HepG2 (cell line): ENCODE data around the gene CSK. TPM values are rescaled to one million over a fixed set of nuclear protein-coding genes. Genes with fewer than 3 reads are reported as not detected.

ENCODE experiments used
- CBFB ChIP-seq: sonication (generic); formaldehyde crosslinking; IDR thresholded peaks from 2 replicates; pipeline ENCODE4 v1.4.0; 2020; ENCODE audit warnings: missing genetic modification reagents
- HES4 ChIP-seq: sonication (generic); formaldehyde crosslinking; IDR thresholded peaks from 2 replicates; pipeline ENCODE4 v1.9.0; 2021; ENCODE audit warnings: mild to moderate bottlenecking, missing genetic modification reagents, borderline replicate concordance
- KAT7 ChIP-seq: IDR thresholded peaks from 2 replicates; pipeline ENCODE4 v1.6.1; 2018; ENCODE audit warnings: borderline replicate concordance, missing compliant biosample characterization
- MEIS2 ChIP-seq: sonication (generic); formaldehyde crosslinking; IDR thresholded peaks from 2 replicates; pipeline ENCODE4 v1.9.0; 2021; ENCODE audit warnings: mild to moderate bottlenecking, missing genetic modification reagents
- NR2F6 ChIP-seq, 2 experiments: IDR thresholded peaks; 2 replicates each; pipeline ENCODE4 v1.6.1; 2016; ENCODE audit warnings: antibody characterized with exemption in 1 of 2, mild to moderate bottlenecking in 1 of 2
- PATZ1 ChIP-seq: sonication (generic); formaldehyde crosslinking; IDR thresholded peaks from 2 replicates; pipeline ENCODE4 v1.4.0; 2020; ENCODE audit warnings: missing genetic modification reagents
- POLR2G ChIP-seq: fragments of 200-400 bp; formaldehyde crosslinking; IDR thresholded peaks from 2 replicates; pipeline ENCODE4 v1.6.1; 2018; ENCODE audit warnings: mild to moderate bottlenecking, low read depth, low read length, moderate library complexity
- SIN3A ChIP-seq: IDR thresholded peaks from 2 replicates; pipeline ENCODE4 v1.6.1; 2011; ENCODE audit warnings: low read depth, mild to moderate bottlenecking, control low read depth, low read length, borderline replicate concordance
- SKI ChIP-seq: fragments of 450-650 bp; IDR thresholded peaks from one replicate; pipeline ENCODE4 v1.6.1; 2018; ENCODE audit warnings: mild to moderate bottlenecking; ENCODE audit not compliant: partially characterized antibody
- SNAI1 ChIP-seq: sonication (generic); formaldehyde crosslinking; IDR thresholded peaks from 2 replicates; pipeline ENCODE4 v1.5.0; 2020; ENCODE audit warnings: mild to moderate bottlenecking, missing genetic modification reagents, borderline replicate concordance
- SP1 ChIP-seq, 2 experiments: fragments of 450-650 bp in 1 of 2; sonication (generic) in 1 of 2; formaldehyde crosslinking in 1 of 2; IDR thresholded peaks; 2 replicates each; pipeline versions ENCODE4 v1.4.0 to v1.6.1; 2016 to 2020; ENCODE audit warnings: missing genetic modification reagents in 1 of 2
- ZBTB25 ChIP-seq: IDR thresholded peaks from 2 replicates; pipeline ENCODE4 v1.6.1; 2018; ENCODE audit warnings: missing genetic modification reagents
- ZBTB38 ChIP-seq: sonication (generic); formaldehyde crosslinking; IDR thresholded peaks from 2 replicates; pipeline ENCODE4 v1.5.1; 2020; ENCODE audit warnings: mild to moderate bottlenecking, missing genetic modification reagents
- ZNF337 ChIP-seq: sonication (generic); formaldehyde crosslinking; IDR thresholded peaks from 2 replicates; pipeline ENCODE4 v1.5.1; 2020; ENCODE audit warnings: missing genetic modification reagents, low read depth, mild to moderate bottlenecking, borderline replicate concordance
- ZNF747 ChIP-seq: sonication (generic); formaldehyde crosslinking; IDR thresholded peaks from 2 replicates; pipeline ENCODE4 v1.8.1; 2023; ENCODE audit warnings: missing genetic modification reagents, mild to moderate bottlenecking, borderline replicate concordance
- polyA plus RNA-seq, 8 experiments: library from polyadenylated mRNA; depleted of rRNA in 3 of 8; stranded (reverse) in 7 of 8; unstranded in 1 of 8; fragments of >200 nt; fragmentation: Illumina TruSeq in 4 of 8; extraction: Trizol in 4 of 8; gene quantifications; 2 replicates each; pipeline versions ENCODE4 v1.2.1 to v1.2.3, GENCODE V29; 2011 to 2016; ENCODE audit warnings: low read depth in 4 of 8, missing spikeins in 1 of 8, mixed read lengths in 1 of 8; ENCODE audit not compliant: insufficient read depth in 1 of 8
- total RNA-seq, 5 experiments: library from RNA; depleted of rRNA; stranded (reverse); fragments of >200 nt; fragmentation: Illumina TruSeq; extraction: Trizol; gene quantifications; 2 replicates each; pipeline ENCODE4 v1.2.3, GENCODE V29; 2016; ENCODE audit warnings: low read depth in 1 of 5
- TF ChIP-seq, protein P1 (sequence below): sonication (generic); formaldehyde crosslinking; IDR thresholded peaks from 2 replicates; pipeline ENCODE4 v1.4.0; 2020; ENCODE audit warnings: mild to moderate bottlenecking, missing genetic modification reagents, borderline replicate concordance
- TF ChIP-seq, protein P2 (sequence below): sonication (generic); formaldehyde crosslinking; IDR thresholded peaks from 2 replicates; pipeline ENCODE4 v1.8.0; 2022; ENCODE audit warnings: missing genetic modification reagents, mild to moderate bottlenecking, borderline replicate concordance

The CSK gene
- total and polyA plus RNA-seq, 2 of the 13 experiments (the other 11 are each of a cell fraction or from before 2014, with no cell fraction given): 12.5 to 21.3 TPM

DNA sequence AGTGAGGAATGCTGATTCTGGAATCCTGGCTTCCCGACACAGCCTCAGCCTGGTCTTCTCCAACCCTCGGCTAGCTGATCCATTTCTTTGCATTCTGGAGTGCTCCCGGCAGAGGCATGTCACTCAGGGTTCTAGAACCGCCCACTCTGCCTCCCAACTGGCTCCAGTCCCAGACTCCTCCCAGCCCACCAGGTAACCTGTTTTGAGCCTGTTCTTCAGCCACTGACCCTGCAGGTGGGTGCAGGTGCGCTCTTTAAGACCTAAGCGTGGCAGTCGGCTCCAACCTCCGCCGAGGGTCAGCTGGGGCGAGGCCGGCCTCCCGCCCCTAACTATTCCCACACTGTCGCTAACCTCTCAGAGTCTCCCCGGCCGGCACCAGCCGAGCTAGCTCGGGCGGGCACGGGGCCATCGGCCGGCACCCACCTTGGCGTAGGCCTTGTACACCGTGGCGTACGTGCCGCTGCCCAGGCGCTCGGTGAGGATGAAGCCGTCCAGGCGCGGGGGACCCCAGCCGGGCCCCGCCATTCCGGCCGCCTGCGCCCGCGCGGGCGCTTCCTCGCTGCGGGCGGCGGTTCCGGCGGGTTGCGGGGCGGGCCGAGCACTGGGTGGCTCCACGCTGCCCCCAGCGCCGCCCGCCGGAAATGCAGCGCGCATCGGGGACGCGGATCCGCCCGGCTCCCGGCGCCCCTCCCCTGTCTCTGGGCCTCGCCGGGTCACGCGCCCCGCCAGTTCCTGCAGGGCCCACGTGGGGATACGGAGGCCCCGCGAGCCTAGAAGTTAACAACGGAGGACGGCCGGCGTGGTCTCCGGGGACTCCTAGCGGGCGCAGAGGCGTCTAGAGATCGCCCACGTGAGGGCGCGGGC lies 60.9 kb downstream of the CSK start, which contains the start of gene ULK3 (continued):
- TF ChIP-seq ZBTB25 (CRISPR knock-in tag) (peak; percentile 19; the same call in 1 of the 2 replicates), CBFB (CRISPR knock-in tag) (peak; percentile 21; the same call in 1 of the 2 replicates), POLR2G (peak; percentile 79; the same call in 1 of the 2 replicates), SKI (peak; percentile 52), MEIS2 (CRISPR knock-in tag) (peak; percentile 35; the same call in 1 of the 2 replicates), KAT7 (CRISPR knock-in tag) (no peak), ZBTB38 (CRISPR knock-in tag) (peak; percentile 56), SNAI1 (CRISPR knock-in tag) (0 out of 2 replicates have a peak, but pooled peaks have one; percentile 59), ZNF337 (CRISPR knock-in tag) (no peak), SP1 (IDR thresholded peaks at IDR 0.05) (no peak), SP1 (CRISPR knock-in tag; IDR thresholded peaks at IDR 0.05) (peak; percentile 40; the same call in 1 of the 2 replicates), NR2F6 (IDR thresholded peaks at IDR 0.05) (no peak), NR2F6 (CRISPR knock-in tag; IDR thresholded peaks at IDR 0.05) (0 out of 2 replicates have a peak, but pooled peaks have one; percentile 24), ZNF747 (0 out of 2 replicates have a peak, but pooled peaks have one; percentile 39), SIN3A (peak; percentile 68; the same call in 1 of the 2 replicates), PATZ1 (peak; percentile 72), HES4 (CRISPR knock-in tag) (peak; percentile 40; the same call in 1 of the 2 replicates)
- TF ChIP-seq, protein P1, sequence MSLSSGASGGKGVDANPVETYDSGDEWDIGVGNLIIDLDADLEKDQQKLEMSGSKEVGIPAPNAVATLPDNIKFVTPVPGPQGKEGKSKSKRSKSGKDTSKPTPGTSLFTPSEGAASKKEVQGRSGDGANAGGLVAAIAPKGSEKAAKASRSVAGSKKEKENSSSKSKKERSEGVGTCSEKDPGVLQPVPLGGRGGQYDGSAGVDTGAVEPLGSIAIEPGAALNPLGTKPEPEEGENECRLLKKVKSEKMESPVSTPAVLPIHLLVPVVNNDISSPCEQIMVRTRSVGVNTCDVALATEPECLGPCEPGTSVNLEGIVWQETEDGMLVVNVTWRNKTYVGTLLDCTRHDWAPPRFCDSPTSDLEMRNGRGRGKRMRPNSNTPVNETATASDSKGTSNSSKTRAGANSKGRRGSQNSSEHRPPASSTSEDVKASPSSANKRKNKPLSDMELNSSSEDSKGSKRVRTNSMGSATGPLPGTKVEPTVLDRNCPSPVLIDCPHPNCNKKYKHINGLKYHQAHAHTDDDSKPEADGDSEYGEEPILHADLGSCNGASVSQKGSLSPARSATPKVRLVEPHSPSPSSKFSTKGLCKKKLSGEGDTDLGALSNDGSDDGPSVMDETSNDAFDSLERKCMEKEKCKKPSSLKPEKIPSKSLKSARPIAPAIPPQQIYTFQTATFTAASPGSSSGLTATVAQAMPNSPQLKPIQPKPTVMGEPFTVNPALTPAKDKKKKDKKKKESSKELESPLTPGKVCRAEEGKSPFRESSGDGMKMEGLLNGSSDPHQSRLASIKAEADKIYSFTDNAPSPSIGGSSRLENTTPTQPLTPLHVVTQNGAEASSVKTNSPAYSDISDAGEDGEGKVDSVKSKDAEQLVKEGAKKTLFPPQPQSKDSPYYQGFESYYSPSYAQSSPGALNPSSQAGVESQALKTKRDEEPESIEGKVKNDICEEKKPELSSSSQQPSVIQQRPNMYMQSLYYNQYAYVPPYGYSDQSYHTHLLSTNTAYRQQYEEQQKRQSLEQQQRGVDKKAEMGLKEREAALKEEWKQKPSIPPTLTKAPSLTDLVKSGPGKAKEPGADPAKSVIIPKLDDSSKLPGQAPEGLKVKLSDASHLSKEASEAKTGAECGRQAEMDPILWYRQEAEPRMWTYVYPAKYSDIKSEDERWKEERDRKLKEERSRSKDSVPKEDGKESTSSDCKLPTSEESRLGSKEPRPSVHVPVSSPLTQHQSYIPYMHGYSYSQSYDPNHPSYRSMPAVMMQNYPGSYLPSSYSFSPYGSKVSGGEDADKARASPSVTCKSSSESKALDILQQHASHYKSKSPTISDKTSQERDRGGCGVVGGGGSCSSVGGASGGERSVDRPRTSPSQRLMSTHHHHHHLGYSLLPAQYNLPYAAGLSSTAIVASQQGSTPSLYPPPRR: 0 out of 2 replicates have a peak, but pooled peaks have one; percentile 17
- TF ChIP-seq, protein P2, sequence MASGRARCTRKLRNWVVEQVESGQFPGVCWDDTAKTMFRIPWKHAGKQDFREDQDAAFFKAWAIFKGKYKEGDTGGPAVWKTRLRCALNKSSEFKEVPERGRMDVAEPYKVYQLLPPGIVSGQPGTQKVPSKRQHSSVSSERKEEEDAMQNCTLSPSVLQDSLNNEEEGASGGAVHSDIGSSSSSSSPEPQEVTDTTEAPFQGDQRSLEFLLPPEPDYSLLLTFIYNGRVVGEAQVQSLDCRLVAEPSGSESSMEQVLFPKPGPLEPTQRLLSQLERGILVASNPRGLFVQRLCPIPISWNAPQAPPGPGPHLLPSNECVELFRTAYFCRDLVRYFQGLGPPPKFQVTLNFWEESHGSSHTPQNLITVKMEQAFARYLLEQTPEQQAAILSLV: peak; percentile 62; the same call in 1 of the 2 replicates
